ENCODE results near the gene TM2D1.

DNA sequence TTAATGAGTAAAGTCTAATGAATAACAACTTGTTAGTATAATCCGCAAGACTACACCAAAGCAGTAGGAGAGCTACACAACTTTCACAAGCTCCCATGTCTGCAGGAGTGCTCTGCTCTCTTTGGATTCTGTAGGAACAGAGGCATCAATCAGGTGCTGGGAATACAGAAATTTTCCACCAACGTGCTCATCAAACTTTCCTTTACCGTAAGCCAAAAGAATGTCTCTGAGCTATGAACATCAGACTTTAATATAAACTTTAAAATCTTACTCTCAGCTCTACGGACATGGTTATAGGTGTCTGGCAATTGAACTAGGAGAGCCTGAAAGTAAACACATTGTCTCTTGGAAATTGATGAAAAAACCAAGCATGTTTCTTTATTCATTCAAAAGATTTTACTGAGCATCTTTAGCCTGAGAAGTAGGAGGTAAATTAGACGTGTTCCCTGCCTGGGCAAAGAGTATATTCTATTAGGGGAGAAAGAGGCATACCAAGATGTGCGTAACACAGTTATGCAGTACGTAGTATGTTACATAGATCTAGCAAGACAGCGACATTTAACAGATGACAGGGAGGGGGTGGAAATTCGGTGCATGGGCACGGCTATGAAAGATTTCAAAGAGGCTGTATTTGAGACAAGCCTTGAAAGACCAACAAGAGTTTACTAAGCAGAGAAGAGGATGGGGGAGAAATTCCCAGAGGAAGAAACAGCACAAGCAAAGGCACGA, 85.2 kb downstream of the TM2D1 start:
- TF ChIP-seq, protein P1, sequence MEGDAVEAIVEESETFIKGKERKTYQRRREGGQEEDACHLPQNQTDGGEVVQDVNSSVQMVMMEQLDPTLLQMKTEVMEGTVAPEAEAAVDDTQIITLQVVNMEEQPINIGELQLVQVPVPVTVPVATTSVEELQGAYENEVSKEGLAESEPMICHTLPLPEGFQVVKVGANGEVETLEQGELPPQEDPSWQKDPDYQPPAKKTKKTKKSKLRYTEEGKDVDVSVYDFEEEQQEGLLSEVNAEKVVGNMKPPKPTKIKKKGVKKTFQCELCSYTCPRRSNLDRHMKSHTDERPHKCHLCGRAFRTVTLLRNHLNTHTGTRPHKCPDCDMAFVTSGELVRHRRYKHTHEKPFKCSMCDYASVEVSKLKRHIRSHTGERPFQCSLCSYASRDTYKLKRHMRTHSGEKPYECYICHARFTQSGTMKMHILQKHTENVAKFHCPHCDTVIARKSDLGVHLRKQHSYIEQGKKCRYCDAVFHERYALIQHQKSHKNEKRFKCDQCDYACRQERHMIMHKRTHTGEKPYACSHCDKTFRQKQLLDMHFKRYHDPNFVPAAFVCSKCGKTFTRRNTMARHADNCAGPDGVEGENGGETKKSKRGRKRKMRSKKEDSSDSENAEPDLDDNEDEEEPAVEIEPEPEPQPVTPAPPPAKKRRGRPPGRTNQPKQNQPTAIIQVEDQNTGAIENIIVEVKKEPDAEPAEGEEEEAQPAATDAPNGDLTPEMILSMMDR (IDR thresholded peaks at IDR 0.05; ENCODE audit: insufficient read depth, low read length, poor library complexity, severe bottlenecking), result no peak
- TF ChIP-seq EZH2phosphoT487 (conservative IDR thresholded peaks at IDR 0.05; ENCODE audit: low read length), result no peak

All from SU-DHL-6 (cell line).